ENCODE data around the gene TET2. TPM values are rescaled to one million over a fixed set of nuclear protein-coding genes. Genes with fewer than 3 reads are reported as not detected.

TET2 gene
- total and polyA plus RNA-seq, 7 donors, result 2.4 to 30.9 (median 24.6) TPM

DNA sequence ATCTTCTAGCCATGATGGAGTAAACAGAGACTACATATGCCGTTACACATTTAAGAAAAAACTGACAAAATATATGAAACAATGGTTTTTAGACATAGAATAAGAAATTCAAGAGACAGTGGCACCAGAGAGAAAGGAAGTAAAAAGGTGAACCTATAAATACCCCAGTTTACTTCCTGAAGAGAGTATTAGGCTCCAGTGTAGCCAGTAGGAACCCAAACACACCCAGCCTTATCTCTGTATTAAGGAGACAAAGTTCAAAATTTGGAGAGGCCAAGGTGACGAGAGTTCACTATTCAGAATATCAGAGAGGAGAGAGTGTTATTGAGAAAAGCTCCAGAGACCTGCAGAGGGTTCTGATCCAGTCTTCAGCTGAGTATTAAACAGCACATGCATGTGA, 119.0 kb downstream of the TET2 start:
- no peaks in the 10 kb centered on the region for H3K9me3 ChIP-seq
- no peaks in the 10 kb centered on the region for H3K4me1 ChIP-seq
- no peak overlapping the region for H3K27ac ChIP-seq
- no peak for DNase-seq
- intact Hi-C loops (cut with DNase I), result no loop called here
- WGBS, 2 donors, result 68 to 88% methylated on average over 2 of the region's 2 CpGs
- H3K36me3 ChIP-seq, result peaks cover 0 to 43% (median 10%) of the 10 kb centered on the region in 4 donors
- no peaks in the 10 kb centered on the region for H3K27me3 ChIP-seq
- no peak for TF ChIP-seq EP300 (IDR thresholded peaks at IDR 0.05)
- no peak for TF ChIP-seq POLR2A (IDR thresholded peaks at IDR 0.05)
- no peak for TF ChIP-seq POLR2AphosphoS5 (IDR thresholded peaks at IDR 0.05)
- TF ChIP-seq, protein P1, sequence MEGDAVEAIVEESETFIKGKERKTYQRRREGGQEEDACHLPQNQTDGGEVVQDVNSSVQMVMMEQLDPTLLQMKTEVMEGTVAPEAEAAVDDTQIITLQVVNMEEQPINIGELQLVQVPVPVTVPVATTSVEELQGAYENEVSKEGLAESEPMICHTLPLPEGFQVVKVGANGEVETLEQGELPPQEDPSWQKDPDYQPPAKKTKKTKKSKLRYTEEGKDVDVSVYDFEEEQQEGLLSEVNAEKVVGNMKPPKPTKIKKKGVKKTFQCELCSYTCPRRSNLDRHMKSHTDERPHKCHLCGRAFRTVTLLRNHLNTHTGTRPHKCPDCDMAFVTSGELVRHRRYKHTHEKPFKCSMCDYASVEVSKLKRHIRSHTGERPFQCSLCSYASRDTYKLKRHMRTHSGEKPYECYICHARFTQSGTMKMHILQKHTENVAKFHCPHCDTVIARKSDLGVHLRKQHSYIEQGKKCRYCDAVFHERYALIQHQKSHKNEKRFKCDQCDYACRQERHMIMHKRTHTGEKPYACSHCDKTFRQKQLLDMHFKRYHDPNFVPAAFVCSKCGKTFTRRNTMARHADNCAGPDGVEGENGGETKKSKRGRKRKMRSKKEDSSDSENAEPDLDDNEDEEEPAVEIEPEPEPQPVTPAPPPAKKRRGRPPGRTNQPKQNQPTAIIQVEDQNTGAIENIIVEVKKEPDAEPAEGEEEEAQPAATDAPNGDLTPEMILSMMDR (IDR thresholded peaks at IDR 0.05), result no peak
- H3K4me3 ChIP-seq, result no peak overlapping the region

- H3K4me1 ChIP-seq, result no peaks in the 10 kb centered on the region
- no peaks in the 10 kb centered on the region for H3K27me3 ChIP-seq
- intact Hi-C loops (cut with DNase I), result no loop called here
- H3K9me3 ChIP-seq, result no peaks in the 10 kb centered on the region
- peaks cover 0 to 50% (median 14%) of the 10 kb centered on the region in 4 donors for H3K36me3 ChIP-seq
- WGBS, 2 donors, result 31 to 72% methylated on average over 3 of the region's 3 CpGs
- no peak for DNase-seq
- H3K4me3 ChIP-seq, result no peak overlapping the region
- TF ChIP-seq, protein P1 (IDR thresholded peaks at IDR 0.05), result no peak
- no peak for TF ChIP-seq POLR2A (IDR thresholded peaks at IDR 0.05)
- no peak for TF ChIP-seq POLR2AphosphoS5 (IDR thresholded peaks at IDR 0.05)
- TF ChIP-seq EP300 (IDR thresholded peaks at IDR 0.05), result no peak
- H3K27ac ChIP-seq, result no peak overlapping the region
Observed at GRCh38 chr4:105267280-105267679, 120.6 kb downstream of the TET2 start.

DNA sequence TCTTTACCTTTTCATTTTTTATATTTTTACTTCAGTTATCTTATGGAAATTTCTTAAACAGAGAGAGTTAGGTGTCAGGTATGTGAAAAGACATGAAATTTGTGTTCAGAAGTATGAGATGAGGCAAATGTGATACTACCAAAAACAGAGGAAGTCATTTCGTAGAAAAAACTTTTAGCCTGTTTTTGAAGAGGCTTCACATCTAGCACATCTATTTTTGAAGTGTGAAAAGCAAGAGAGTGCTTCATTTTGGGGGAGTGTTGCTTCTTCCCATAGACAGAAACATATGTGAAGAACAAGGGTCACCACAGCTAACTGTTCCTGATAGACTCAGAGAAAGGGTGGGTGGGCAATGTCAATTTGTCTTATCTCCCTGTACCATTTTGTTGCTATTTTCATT, 125.3 kb downstream of the TET2 start:
- Histone ChIP-seq H3K4me3 (no peak overlapping the region), H3K27ac (no peak overlapping the region), H3K27me3 (no peaks in the 10 kb centered on the region), H3K4me1 (no peaks in the 10 kb centered on the region), H3K36me3 (peaks cover 0 to 78% (median 28%) of the 10 kb centered on the region in 4 donors), H3K9me3 (no peaks in the 10 kb centered on the region)
- no peak for DNase-seq
- intact Hi-C loops (cut with DNase I), result no loop called here
- WGBS, 2 donors, result 70 to 87% methylated on average over 1 of the region's 1 CpG
- TF ChIP-seq, protein P1 (IDR thresholded peaks at IDR 0.05), result no peak
- TF ChIP-seq EP300 (IDR thresholded peaks at IDR 0.05) (no peak), POLR2AphosphoS5 (IDR thresholded peaks at IDR 0.05) (no peak)

GRCh38 chr4:105273230-105273629, 126.6 kb downstream of the TET2 start:
- H3K4me3 ChIP-seq, result no peak overlapping the region
- no peaks in the 10 kb centered on the region for H3K9me3 ChIP-seq
- TF ChIP-seq POLR2A (IDR thresholded peaks at IDR 0.05) (no peak), POLR2AphosphoS5 (IDR thresholded peaks at IDR 0.05) (no peak), EP300 (IDR thresholded peaks at IDR 0.05) (no peak)
- TF ChIP-seq, protein P1 (IDR thresholded peaks at IDR 0.05), result no peak
- intact Hi-C loops (cut with DNase I), result no loop called here
- H3K36me3 ChIP-seq, result peaks cover 0 to 79% (median 28%) of the 10 kb centered on the region in 4 donors
- no peak overlapping the region for H3K27ac ChIP-seq
- no peaks in the 10 kb centered on the region for H3K4me1 ChIP-seq
- 70 to 90% methylated on average over 1 of the region's 1 CpG for WGBS, 2 donors
- H3K27me3 ChIP-seq, result no peaks in the 10 kb centered on the region
- DNase-seq, result no peak

DNA sequence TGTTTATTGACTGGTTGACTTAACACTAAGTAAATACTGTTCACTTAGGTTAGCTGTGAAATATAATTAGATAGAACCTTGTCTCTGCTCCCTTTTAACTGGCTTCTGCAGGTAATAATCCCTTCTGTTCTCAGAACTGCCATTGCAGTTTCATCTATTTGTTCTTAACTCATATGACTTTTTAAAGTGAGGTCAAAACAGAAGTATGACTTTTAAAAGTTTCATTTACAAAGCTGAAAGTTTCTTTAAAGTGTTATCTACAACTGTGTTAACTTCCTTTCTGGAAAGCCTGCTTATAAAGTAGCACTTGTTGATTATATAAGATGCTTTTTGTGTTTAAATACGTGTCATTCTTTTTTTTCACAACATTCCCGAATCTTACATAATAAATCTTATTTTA, 127.4 kb downstream of the TET2 start:
- H3K4me3 ChIP-seq, result no peak overlapping the region
- peaks cover 0 to 79% (median 28%) of the 10 kb centered on the region in 4 donors for H3K36me3 ChIP-seq
- no peaks in the 10 kb centered on the region for H3K27me3 ChIP-seq
- TF ChIP-seq, protein P1 (IDR thresholded peaks at IDR 0.05), result no peak
- TF ChIP-seq POLR2A (IDR thresholded peaks at IDR 0.05), result no peak
- no peak for TF ChIP-seq POLR2AphosphoS5 (IDR thresholded peaks at IDR 0.05)
- TF ChIP-seq EP300 (IDR thresholded peaks at IDR 0.05), result no peak
- H3K9me3 ChIP-seq, result no peaks in the 10 kb centered on the region
- peak overlapping the region in 1 of 4 donors; percentile 1 for H3K27ac ChIP-seq
- no peak for DNase-seq
- intact Hi-C loops (cut with DNase I), result no loop called here
- 63 to 84% methylated on average over 2 of the region's 2 CpGs for WGBS, 2 donors
- H3K4me1 ChIP-seq, result no peaks in the 10 kb centered on the region

Measured in sigmoid colon (tissue), 7 donors.